C4-2B (cell line): ENCODE measurements around the gene NFU1.

Source experiments
- CTCF ChIP-seq: fragments of 450-650 bp; conservative IDR thresholded peaks from 2 replicates; pipeline ENCODE4 v1.5.1; 2017; ENCODE audit warnings: mild to moderate bottlenecking
- ZFX ChIP-seq: fragments of 450-650 bp; IDR thresholded peaks from 2 replicates; pipeline ENCODE4 v1.6.1; 2017

DNA sequence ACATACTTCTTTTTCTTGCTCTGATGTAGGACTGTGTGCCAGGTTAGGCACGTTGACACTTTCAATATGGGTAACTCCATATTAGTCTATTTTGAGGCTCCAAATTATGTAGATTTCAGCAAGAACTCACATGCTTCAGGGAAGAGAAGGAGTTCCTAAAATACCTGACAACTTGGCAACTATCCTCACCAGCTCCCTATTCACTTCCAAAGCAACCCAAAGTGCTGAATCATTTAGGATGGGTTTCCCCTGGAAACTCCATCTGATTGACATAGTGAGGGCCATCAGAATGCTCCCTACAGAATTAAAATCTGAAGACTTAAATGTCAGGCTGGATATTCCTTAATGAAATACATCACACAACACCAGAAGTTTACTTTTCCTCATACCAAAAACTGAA lies 32.5 kb upstream of the NFU1 start:
- no peak for TF ChIP-seq CTCF
- TF ChIP-seq ZFX, result no peak
